PC-9 (cell line): ENCODE data around the gene PCLO.

Source experiments
- EZH2 ChIP-seq: fragments of 200-600 bp; sonication (generic); IDR thresholded peaks from 2 replicates; pipeline ENCODE4 v1.8.0; 2017; ENCODE audit warnings: antibody characterized with exemption, low read depth
- TF ChIP-seq, protein P1 (sequence below): fragments of 200-600 bp; sonication (generic); conservative IDR thresholded peaks from 2 replicates; pipeline ENCODE4 v1.6.1; 2017; ENCODE audit warnings: mixed run types, antibody characterized with exemption, mild to moderate bottlenecking, moderate library complexity

DNA sequence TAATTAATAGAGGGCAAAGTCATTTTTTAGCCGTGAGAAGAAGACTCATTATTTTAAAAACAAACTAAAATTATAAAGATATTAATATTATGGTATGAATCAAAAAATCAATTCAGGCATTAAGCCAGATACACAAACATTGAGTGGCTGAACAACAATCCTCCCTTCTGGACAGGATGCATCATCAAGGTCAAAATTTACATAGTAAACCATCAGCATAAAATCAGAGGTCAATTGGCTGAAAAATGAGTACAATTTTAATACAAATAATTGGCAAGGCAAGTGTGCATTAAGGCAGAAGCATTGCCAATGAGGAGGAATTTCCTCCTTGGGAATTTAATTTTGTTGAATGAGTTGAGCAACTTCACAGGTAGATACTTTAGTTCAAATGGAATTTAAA is 108.2 kb downstream of the PCLO start:
- TF ChIP-seq, protein P1, sequence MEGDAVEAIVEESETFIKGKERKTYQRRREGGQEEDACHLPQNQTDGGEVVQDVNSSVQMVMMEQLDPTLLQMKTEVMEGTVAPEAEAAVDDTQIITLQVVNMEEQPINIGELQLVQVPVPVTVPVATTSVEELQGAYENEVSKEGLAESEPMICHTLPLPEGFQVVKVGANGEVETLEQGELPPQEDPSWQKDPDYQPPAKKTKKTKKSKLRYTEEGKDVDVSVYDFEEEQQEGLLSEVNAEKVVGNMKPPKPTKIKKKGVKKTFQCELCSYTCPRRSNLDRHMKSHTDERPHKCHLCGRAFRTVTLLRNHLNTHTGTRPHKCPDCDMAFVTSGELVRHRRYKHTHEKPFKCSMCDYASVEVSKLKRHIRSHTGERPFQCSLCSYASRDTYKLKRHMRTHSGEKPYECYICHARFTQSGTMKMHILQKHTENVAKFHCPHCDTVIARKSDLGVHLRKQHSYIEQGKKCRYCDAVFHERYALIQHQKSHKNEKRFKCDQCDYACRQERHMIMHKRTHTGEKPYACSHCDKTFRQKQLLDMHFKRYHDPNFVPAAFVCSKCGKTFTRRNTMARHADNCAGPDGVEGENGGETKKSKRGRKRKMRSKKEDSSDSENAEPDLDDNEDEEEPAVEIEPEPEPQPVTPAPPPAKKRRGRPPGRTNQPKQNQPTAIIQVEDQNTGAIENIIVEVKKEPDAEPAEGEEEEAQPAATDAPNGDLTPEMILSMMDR, result no peak
- no peak for TF ChIP-seq EZH2
